ENCODE data around the gene CTNNA3. TPM values are rescaled to one million over a fixed set of nuclear protein-coding genes. Genes with fewer than 3 reads are reported as not detected.

CTNNA3 gene
- total RNA-seq, result 0.03 and 0.13 TPM in 2 replicates

DNA sequence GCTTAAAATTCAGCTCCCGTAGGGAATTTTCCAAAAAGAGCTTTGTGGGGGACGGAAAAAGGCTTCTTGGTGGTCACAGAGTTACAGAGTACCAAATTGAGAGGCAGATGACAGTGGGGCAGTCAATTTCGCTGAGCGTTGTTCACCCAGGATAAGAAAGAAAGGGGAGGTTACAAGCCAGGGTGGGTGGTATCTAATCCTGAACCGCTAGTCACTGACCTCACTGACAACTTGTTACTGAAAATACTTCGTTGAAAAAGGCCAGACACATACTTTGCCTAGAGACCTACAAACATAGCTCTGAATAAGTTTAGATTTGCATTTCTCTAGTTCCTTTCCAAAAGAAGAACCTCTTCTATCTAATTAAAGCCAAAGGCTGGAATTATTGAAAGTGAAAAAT lies at the start of gene CTNNA3:
Gene CTNNA3, minus strand, starts transcription at position 167 of the 400 bp plus-strand sequence.

DNA sequence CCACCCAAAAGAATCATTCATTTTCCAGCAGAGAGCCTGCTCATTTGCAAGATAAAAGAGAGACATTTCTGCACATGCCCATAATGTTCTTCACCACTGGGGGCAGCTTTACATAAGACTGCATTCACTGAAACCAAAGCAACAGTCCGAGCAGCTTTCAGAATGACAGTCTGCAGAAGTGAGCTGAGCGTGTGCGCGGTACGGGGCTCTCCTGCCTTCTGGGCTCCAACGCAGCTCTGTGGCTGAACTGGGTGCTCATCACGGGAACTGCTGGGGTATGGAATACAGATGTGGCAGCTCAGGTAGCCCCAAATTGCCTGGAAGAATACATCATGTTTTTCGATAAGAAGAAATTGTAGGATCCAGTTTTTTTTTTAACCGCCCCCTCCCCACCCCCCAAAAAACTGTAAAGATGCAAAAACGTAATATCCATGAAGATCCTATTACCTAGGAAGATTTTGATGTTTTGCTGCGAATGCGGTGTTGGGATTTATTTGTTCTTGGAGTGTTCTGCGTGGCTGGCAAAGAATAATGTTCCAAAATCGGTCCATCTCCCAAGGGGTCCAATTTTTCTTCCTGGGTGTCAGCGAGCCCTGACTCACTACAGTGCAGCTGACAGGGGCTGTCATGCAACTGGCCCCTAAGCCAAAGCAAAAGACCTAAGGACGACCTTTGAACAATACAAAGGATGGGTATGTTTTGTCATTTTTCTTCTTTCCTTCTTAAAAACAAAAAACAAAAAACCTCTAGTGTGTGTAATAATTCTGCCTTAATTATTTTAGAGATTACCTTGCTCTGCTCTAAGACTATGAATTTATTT lies 769.9 kb downstream of the CTNNA3 start, which contains the start of gene LRRTM3:
Gene LRRTM3, plus strand, starts transcription at position 141 of the 820 bp plus-strand sequence.

Other genes with a start within 250 kb of the CTNNA3 start
- gene DNAJC12, start 142.0 kb upstream of the CTNNA3 start, total RNA-seq, result 1.3 and 4.8 TPM in 2 replicates
- gene SIRT1, start 188.5 kb upstream of the CTNNA3 start, total RNA-seq, result 11.6 and 15.2 TPM in 2 replicates